GM19395 (cell line): ENCODE measurements around the gene MUC6.
"Not testable (repeated sequence)": the region's sequence is repeated elsewhere in the genome, so short reads cannot be mapped to it uniquely, and the experiment has no call there.

Experiments used
- ATAC-seq: cut with Tn5 transposase; IDR thresholded peaks from one replicate; pipeline ENCODE4 v1.9.1; 2021; ENCODE audit warnings: mild to moderate bottlenecking, moderate library complexity; ENCODE audit not compliant: unreplicated experiment

Gene MUC6

GRCh38 chr11:1025410-1026162 is 10.9 kb downstream of the MUC6 start:
- no peak for ATAC-seq

DNA sequence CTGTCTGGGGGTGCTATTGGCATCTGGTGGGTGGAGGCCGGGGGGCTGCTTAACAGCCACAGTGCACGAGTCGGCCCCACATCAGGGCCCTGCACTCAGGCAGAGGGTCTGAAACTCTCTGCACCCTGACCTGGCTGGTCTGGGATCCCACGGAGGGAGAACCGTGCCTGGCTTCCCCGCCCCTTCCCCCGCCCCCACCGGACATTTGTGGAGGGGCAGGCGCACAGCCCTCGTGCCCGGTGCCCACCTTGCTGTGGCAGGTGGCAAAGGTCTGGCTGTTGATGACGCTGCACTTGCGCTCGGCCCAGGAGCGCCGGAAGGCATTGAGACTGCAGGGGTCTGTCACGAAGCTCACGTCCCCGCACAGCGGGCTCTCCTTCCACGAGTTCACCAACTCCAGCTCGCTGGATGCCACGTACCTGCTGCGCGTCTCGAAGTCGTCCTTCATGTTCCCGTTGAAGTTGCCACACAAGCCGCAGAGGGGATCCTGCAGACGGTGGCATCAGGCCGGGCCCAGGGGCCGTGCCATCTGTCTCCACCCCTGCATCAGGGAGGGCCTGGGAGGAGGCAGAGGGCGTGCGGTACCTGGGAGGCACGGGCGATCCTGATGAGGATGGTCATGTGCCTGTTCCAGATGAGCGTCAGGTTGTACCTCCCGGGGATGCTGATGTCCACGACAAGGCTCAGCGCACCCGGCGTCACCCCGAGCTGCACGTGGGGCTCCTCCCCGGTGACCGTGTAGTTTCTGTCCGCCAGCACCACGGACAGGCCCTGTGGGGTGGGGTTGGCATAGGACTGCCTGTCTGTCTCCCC is 11.7 kb downstream of the MUC6 start:
- ATAC-seq: no peak

GRCh38 chr11:1023811-1024596 is 12.5 kb downstream of the MUC6 start:
- ATAC-seq: no peak

GRCh38 chr11:1022908-1023810 is 13.4 kb downstream of the MUC6 start:
- ATAC-seq: no peak

GRCh38 chr11:1022411-1022810 is 14.1 kb downstream of the MUC6 start:
- ATAC-seq: no peak

DNA sequence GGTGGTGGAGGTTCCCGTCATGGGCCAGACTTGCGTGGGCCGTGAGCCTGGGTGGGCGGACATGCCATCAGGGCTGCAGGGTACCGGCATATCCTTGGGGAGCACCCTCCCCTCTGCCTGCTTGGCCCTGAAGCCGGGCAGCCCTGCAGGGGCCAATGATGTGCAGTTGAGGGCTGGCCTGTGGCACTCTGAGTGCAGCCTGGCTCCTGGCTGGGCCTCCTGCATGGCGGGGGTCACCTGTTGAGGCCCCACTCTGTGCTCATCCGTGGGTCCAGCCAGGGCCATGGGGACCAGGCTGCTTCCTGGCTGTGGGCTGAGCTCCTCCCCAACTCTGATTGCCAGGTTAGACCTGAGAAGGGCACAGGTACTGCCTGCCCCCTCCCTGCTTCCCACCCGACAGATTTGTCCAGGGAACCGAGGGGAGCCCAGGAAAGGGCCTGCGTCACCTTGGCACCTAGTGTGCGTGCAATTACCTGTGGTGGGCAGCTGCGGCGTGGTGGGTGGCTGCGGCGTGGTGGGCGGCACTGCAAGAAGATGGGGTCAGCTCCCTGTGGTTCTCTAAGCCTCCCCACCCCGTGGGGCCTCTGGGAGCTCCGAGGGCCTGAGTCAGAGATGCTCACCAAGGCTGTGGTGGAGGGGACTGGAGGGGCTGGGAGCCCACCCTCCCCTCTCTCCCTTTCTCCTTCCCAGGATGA is 16.2 kb downstream of the MUC6 start:
- ATAC-seq: no peak

DNA sequence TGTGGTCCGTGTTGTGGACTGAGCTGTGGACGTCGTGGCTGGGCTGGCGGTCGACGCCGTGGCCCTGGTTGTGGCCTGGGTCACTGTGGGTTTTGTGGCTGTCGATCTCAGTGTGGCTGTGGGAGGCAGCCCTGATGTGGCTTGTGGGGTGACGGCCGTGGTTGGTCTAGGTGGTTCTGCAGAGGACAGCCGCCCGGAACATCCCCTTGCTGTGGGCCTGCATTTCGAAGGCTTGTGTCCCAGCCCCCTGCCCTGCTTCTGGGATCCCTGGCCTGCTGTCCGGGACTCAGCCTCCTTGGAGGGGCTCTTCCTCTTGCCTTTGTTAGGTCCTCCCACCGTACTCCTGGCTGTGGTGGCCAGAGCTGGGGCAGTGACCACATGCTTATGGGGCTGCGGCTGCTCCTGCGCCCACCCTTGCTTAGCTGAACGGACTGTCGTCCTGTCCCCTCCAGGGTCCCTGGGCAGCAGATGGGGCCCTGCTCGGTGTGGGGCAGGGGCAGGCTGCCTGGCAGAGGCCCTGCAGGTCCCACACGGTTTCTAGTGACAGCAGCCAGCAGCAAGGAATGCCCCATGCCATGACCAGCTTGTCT is 17.1 kb downstream of the MUC6 start:
- no peak for ATAC-seq

DNA sequence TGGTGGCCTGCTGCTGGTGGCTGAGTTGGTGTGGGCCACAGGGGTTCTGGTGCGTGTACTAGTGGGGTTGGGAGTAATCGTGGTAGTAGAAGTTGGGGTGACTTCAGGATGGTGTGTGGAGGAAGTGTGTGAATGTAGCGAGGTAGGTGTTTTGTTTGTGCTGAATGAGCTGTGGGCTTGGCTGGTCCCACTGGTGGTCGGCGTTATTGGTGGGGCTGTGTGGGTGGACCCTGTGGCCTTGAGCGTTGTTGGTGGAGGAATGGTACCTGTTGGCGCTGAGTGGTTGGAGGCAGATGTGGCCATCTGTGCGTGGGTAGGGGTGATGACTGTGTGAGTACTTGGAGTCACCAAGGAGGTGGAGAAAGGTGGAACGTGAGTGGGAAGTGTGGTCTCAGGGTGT is 18.4 kb downstream of the MUC6 start:
- no peak for ATAC-seq

- ATAC-seq: no peak
Measured at GRCh38 chr11:1017269-1018005, 19.1 kb downstream of the MUC6 start.

DNA sequence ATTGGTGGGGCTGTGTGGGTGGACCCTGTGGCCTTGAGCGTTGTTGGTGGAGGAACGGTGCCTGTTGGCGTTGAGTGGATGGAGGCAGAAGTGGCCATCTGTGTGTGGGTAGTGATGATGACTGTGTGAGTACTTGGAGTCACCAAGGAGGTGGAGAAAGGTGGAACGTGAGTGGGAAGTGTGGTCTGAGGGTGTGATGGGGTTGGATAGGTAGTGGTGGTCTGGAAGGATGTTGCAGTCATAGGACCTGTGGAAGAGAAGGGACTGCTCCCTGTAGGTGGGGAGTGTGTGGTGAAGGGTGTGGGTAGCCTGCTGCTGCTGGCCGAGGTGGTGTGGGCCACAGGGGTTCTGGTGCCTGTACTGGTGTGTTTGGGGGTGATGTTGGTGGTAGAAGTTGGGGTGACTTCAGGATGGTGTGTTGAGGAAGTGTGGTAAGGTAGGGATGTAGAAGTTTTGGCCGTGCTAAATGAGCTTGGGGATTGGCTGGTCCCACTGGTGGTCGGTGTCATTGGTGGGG is 19.9 kb downstream of the MUC6 start:
- ATAC-seq: not testable (repeated sequence)

- no peak for ATAC-seq
Measured at GRCh38 chr11:1015826-1016545, 20.5 kb downstream of the MUC6 start.

DNA sequence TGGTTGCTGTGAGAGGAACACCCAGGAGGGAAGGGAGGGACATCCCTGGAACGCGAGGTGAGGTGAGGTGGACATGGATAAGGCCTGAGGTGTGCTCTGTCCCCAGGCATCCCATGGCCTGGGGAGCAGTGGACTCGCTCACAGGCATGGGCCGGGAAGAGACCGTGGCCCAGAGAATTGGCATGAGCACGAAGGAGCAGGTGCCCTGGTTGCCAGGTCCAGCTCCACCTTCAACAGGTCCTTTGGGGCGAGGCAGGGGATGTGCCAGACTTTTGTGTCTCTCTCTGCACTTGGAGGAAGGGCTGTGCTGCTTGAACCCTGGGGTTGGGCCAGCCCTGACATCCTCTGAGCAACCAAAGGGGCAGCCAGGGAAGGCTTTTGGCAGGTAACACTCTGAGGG is 21.5 kb downstream of the MUC6 start:
- no peak for ATAC-seq

- ATAC-seq: no peak
Measured at GRCh38 chr11:1014276-1014675, 22.2 kb downstream of the MUC6 start.

DNA sequence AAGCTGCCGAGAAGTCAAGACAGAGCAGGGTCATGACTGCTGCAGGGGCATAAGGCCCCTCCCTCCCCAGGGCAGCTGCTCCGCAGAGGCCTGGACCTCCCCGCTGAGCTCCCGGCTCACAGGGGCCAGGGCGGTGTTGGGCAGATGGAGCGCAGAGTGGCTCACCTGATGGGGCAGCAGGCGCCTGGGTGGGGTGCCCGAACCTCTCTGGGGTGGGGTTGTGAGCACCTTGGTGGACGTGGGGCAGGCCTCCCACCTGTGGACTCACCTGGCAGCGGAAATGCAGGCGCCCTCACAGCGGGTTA is 22.9 kb downstream of the MUC6 start:
- no peak for ATAC-seq

- no peak for ATAC-seq
Measured at GRCh38 chr11:1012740-1013630, 23.5 kb downstream of the MUC6 start.

DNA sequence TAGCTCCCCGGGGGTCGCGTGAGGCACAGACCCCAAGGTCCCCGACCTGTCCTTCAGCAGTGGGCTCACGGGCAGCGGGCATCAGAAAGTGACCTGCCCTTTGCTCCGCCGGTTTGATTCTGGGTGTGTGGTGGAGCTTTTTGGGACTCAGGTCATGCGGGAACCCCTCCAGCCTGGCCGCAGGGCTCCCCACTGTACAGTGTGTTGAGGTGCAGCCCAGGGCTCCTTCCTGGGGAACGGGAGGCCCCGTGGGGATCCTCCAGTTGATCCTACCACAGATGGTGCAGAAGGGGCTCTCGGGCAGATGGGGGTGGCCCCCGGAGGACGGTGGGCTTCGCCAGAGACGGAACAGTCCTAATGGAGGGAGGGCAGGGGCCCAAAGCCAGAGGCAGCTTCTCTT is 24.2 kb downstream of the MUC6 start:
- ATAC-seq: no peak

- ATAC-seq: no peak
Measured at GRCh38 chr11:1011320-1011698, 25.2 kb downstream of the MUC6 start.
